Mesenchymal stem cell (in vitro differentiated cells and primary cell): ENCODE results near the gene ATP9A.

Source experiments
- DNase-seq: peaks from one replicate; pipeline ENCODE4 v3.0.0-alpha.2; 2013
- H2AFZ ChIP-seq: one replicate; pipeline ENCODE4 v1.6.1; 2013; ENCODE audit warnings: low read depth, mild to moderate bottlenecking, control low read depth, inconsistent platforms, low read length, moderate library complexity
- H2AK5ac ChIP-seq: 2 replicates; pipeline ENCODE4 v1.6.1; 2013; ENCODE audit warnings: low read length, moderate library complexity, mild to moderate bottlenecking, inconsistent platforms; ENCODE audit not compliant: severe bottlenecking
- H2BK120ac ChIP-seq: one replicate; pipeline ENCODE4 v1.6.1; 2013; ENCODE audit warnings: low read depth, mild to moderate bottlenecking, inconsistent platforms, low read length, moderate library complexity
- H2BK12ac ChIP-seq, 2 experiments: one replicate each; pipeline ENCODE4 v1.6.1; 2013; ENCODE audit warnings: inconsistent platforms in 2 of 2, low read length in 2 of 2, mild to moderate bottlenecking in 2 of 2, moderate library complexity in 2 of 2, control low read depth in 1 of 2
- H2BK15ac ChIP-seq: one replicate; pipeline ENCODE4 v1.6.1; 2013; ENCODE audit warnings: mild to moderate bottlenecking, low read depth, inconsistent platforms; ENCODE audit not compliant: poor library complexity, severe bottlenecking
- H2BK5ac ChIP-seq: 2 replicates; pipeline ENCODE4 v1.6.1; 2013; ENCODE audit warnings: low read depth, mild to moderate bottlenecking, low read length, control low read depth, inconsistent platforms; ENCODE audit not compliant: poor library complexity, severe bottlenecking
- H3K14ac ChIP-seq, 2 experiments: one replicate each; pipeline ENCODE4 v1.6.1; 2013; ENCODE audit warnings: inconsistent platforms in 2 of 2, low read length in 2 of 2, control low read depth in 1 of 2, mild to moderate bottlenecking in 1 of 2, moderate library complexity in 1 of 2
- H3K18ac ChIP-seq, 2 experiments: one replicate each; pipeline ENCODE4 v1.6.1; 2013; ENCODE audit warnings: inconsistent platforms in 2 of 2, low read length in 2 of 2, control low read depth in 1 of 2, low read depth in 1 of 2, mild to moderate bottlenecking in 1 of 2
- H3K23ac ChIP-seq, 2 experiments: one replicate each; pipeline ENCODE4 v1.6.1; 2013; ENCODE audit warnings: inconsistent platforms in 2 of 2, low read length in 2 of 2, mild to moderate bottlenecking in 2 of 2, moderate library complexity in 2 of 2, control low read depth in 1 of 2
- H3K27ac ChIP-seq: 2 replicates; pipeline ENCODE4 v1.5.1; 2013; ENCODE audit warnings: mild to moderate bottlenecking, moderate library complexity, low read length, control low read depth, inconsistent platforms; ENCODE audit not compliant: poor library complexity, severe bottlenecking
- H3K27me3 ChIP-seq, 2 experiments: 2 replicates each; pipeline versions ENCODE4 v1.6.1 to v1.7.0; 2013; ENCODE audit warnings: low read length in 2 of 2, mild to moderate bottlenecking in 2 of 2, moderate library complexity in 2 of 2, control low read depth in 1 of 2, inconsistent platforms in 1 of 2; ENCODE audit not compliant: control insufficient read depth in 1 of 2, insufficient read depth in 1 of 2
- H3K36me3 ChIP-seq, 2 experiments: 2 replicates each; pipeline versions ENCODE4 v1.6.1 to v1.7.0; 2013; ENCODE audit warnings: low read length in 2 of 2, control low read depth in 1 of 2, inconsistent platforms in 1 of 2, low read depth in 1 of 2, mild to moderate bottlenecking in 1 of 2; ENCODE audit not compliant: insufficient read depth in 2 of 2, control insufficient read depth in 1 of 2
- H3K4ac ChIP-seq, 2 experiments: one replicate each; pipeline ENCODE4 v1.6.1; 2013; ENCODE audit warnings: inconsistent platforms in 2 of 2, low read length in 2 of 2, mild to moderate bottlenecking in 2 of 2, moderate library complexity in 2 of 2, control low read depth in 1 of 2, low read depth in 1 of 2
- H3K4me1 ChIP-seq: 2 replicates; pipeline ENCODE4 v1.6.1; 2013; ENCODE audit warnings: low read depth, low read length, control low read depth; ENCODE audit not compliant: control insufficient read depth, insufficient read depth
- H3K4me2 ChIP-seq: 2 replicates; pipeline ENCODE4 v1.6.1; 2013; ENCODE audit warnings: low read length, mild to moderate bottlenecking, inconsistent platforms; ENCODE audit not compliant: poor library complexity, severe bottlenecking
- H3K4me3 ChIP-seq, 2 experiments: 2 replicates each; pipeline versions ENCODE4 v1.5.1 to v1.7.0; 2013; ENCODE audit warnings: low read length in 2 of 2, mild to moderate bottlenecking in 2 of 2, control low read depth in 1 of 2, low read depth in 1 of 2; ENCODE audit not compliant: insufficient read depth in 1 of 2
- H3K79me1 ChIP-seq: replicated peaks from 2 replicates; pipeline ENCODE4 v1.6.1; 2013; ENCODE audit warnings: mild to moderate bottlenecking, control low read depth, low read length, inconsistent platforms; ENCODE audit not compliant: poor library complexity, severe bottlenecking
- H3K9ac ChIP-seq: 2 replicates; pipeline ENCODE4 v1.7.0; 2013; ENCODE audit warnings: mild to moderate bottlenecking, low read length, moderate library complexity
- H3K9me3 ChIP-seq: 2 replicates; pipeline ENCODE4 v1.7.0; 2013; ENCODE audit warnings: mild to moderate bottlenecking, low read length; ENCODE audit not compliant: control insufficient read depth
- H4K8ac ChIP-seq: one replicate; pipeline ENCODE4 v1.6.1; 2013; ENCODE audit warnings: inconsistent platforms, mild to moderate bottlenecking, low read length, moderate library complexity
- H4K91ac ChIP-seq: one replicate; pipeline ENCODE4 v1.6.1; 2013; ENCODE audit warnings: mild to moderate bottlenecking, low read length, inconsistent platforms
- WGBS: methylation state at CpG from one replicate; pipeline ENCODE4 v1.1.7; 2013; ENCODE audit warnings: mixed read lengths; 5-methylcytosine and 5-hydroxymethylcytosine counted together

Gene ATP9A

DNA sequence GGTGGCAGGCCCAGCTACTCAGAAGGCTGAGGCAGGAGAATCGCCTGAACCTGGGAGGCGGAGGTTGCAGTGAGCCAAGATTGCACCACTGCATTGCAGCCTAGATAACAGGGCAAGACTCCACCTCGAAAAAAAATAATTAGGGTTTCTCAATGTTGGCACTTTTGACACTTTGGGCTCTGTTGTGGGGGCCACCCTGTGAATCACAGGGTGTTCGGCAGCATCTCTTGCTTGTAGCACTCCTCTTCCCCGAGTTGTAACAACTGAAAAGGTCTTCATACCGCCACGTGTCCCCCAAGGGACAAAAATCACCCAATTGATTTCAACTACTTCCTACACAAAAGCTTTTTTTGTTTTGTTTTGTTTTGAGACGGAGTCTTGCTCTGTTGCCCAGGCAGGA is 172.4 kb downstream of the ATP9A start:
- no peak for DNase-seq
- H3K4ac ChIP-seq = no peak overlapping the region
- H2AK5ac ChIP-seq = no peak overlapping the region
- H2BK5ac ChIP-seq = no peak overlapping the region
- WGBS = 84% methylated on average over 8 of the region's 8 CpGs
- H3K9ac ChIP-seq = no peak overlapping the region
- no peak overlapping the region for H4K91ac ChIP-seq
- H3K4me1 ChIP-seq = no peaks in the 10 kb centered on the region
- peaks cover 14 to 36% of the 10 kb centered on the region in 2 experiments for H3K36me3 ChIP-seq
- H4K8ac ChIP-seq = no peak overlapping the region
- H2BK12ac ChIP-seq = no peak overlapping the region
- H3K18ac ChIP-seq = no peak overlapping the region
- H3K27ac ChIP-seq = no peak overlapping the region
- H3K4me3 ChIP-seq = no peak overlapping the region
- no peaks in the 10 kb centered on the region for H3K79me1 ChIP-seq
- H2BK120ac ChIP-seq = no peak overlapping the region
- H2BK15ac ChIP-seq = no peak overlapping the region
- H3K14ac ChIP-seq = no peak overlapping the region
- H3K27me3 ChIP-seq = no peaks in the 10 kb centered on the region
- no peaks in the 10 kb centered on the region for H3K9me3 ChIP-seq
- no peak overlapping the region for H2AFZ ChIP-seq
- no peak overlapping the region for H3K23ac ChIP-seq
- no peak overlapping the region for H3K4me2 ChIP-seq

DNA sequence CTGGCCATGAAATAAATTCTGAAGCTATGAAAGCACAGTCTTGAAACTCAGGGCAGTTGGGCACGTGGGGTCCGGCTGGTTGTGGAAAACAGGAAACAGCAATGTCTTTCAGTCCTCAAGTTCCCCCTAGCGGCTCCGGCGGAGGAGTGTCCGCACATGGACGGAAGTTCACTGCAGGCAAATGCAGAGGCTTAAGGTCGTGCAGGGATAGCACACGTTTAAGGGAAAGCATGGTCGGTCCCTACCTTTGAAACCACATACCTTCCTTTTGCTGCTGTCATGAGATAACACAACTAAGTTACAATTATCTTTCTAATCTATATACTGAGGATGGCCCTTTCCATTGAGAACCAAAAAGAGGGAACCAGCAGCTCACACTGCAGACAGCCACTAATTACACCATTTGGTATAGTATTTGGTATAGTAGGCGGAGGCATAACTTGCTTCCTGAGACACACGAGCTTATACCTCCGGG is 173.1 kb downstream of the ATP9A start:
- no peaks in the 10 kb centered on the region for H3K9me3 ChIP-seq
- no peak overlapping the region for H2AFZ ChIP-seq
- H2BK5ac ChIP-seq = no peak overlapping the region
- no peak overlapping the region for H3K4ac ChIP-seq
- no peaks in the 10 kb centered on the region for H3K79me1 ChIP-seq
- no peak overlapping the region for H3K18ac ChIP-seq
- no peak overlapping the region for H2BK120ac ChIP-seq
- no peak overlapping the region for H4K8ac ChIP-seq
- H3K27ac ChIP-seq = no peak overlapping the region
- no peaks in the 10 kb centered on the region for H3K4me1 ChIP-seq
- H2BK15ac ChIP-seq = no peak overlapping the region
- no peak overlapping the region for H2BK12ac ChIP-seq
- H3K36me3 ChIP-seq = peaks cover 10 to 29% of the 10 kb centered on the region in 2 experiments
- no peaks in the 10 kb centered on the region for H3K27me3 ChIP-seq
- no peak overlapping the region for H3K14ac ChIP-seq
- no peak overlapping the region for H4K91ac ChIP-seq
- no peak overlapping the region for H3K4me2 ChIP-seq
- H2AK5ac ChIP-seq = no peak overlapping the region
- no peak overlapping the region for H3K4me3 ChIP-seq
- WGBS = 9% methylated on average over 10 of the region's 13 CpGs
- H3K9ac ChIP-seq = peak overlapping the region; percentile 75
- DNase-seq = peak; percentile 86
- H3K23ac ChIP-seq = no peak overlapping the region

DNA sequence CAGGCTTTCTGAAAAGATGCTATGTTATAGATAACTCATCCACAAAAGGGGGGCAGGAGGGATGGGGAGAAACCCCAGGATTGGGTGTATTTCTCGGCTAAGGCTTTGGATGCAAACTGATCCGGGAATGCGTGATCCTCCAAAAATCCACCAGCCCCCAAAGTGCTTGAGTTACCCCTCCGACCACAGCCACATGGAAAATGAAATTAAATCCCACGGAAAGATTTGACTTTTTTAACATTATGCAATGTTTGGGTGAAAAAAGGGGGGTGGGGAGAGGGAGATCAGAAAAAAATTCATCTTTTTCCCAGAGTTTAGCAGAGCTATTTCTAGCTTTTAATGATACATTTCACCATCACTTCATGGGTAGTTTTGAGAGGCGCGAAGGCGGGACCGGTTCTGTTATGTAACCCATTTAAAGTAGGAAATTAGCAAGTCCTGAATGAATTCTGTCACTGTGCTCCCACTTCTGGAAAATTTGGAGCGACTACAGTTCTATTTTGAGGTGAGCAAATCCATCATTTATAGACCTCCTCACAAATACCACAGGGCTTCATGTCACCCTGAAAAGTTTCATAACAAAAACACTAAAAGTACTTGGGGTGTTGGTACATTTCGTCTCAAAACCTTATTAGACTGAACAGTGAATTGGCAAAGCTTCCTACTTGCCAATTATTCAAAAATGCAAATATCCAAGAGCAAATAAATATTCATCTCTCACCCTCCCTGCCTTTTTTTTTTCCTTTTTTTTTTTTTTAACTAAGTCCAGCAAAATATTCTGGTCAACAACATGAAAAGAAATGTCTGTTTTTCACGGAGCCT is 173.7 kb downstream of the ATP9A start:
- Histone ChIP-seq H3K9me3 (no peaks in the 10 kb centered on the region), H3K27me3 (no peaks in the 10 kb centered on the region), H2AK5ac (no peak overlapping the region), H3K27ac (no peak overlapping the region), H2BK120ac (no peak overlapping the region), H3K4me3 (no peak overlapping the region), H3K36me3 (peaks cover 4 to 23% of the 10 kb centered on the region in 2 experiments), H3K4me1 (no peaks in the 10 kb centered on the region), H3K4me2 (no peak overlapping the region), H2BK5ac (no peak overlapping the region), H3K23ac (no peak overlapping the region), H3K14ac (no peak overlapping the region), H4K91ac (no peak overlapping the region), H4K8ac (no peak overlapping the region), H2BK12ac (no peak overlapping the region), H3K4ac (no peak overlapping the region), H2BK15ac (no peak overlapping the region), H3K79me1 (no peaks in the 10 kb centered on the region), H3K18ac (no peak overlapping the region), H2AFZ (no peak overlapping the region), H3K9ac (peak overlapping the region; percentile 75)
- 76% methylated on average over 11 of the region's 12 CpGs for WGBS
- DNase-seq = no peak

DNA sequence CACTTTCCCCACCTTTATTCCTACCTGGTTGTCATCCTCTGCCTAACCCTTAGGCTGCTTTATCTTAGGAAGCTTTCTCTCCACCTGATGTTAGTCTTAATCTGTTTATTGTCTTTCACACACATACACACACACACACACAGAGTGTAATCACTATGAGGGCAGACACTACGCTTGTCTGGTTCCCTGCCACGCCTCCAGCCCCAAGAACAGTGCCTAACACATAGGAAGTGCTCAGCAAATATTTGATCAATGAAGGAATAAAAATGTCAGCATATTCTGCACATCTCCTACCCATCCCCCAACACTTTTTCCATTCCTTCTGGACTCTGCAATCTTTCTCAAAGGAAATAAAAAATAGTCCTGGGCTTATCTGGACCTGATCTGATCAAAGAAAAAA is 174.6 kb downstream of the ATP9A start:
- DNase-seq = no peak
- H3K27ac ChIP-seq = no peak overlapping the region
- H3K18ac ChIP-seq = no peak overlapping the region
- no peak overlapping the region for H2BK5ac ChIP-seq
- no peak overlapping the region for H2BK120ac ChIP-seq
- no peak overlapping the region for H3K14ac ChIP-seq
- no peaks in the 10 kb centered on the region for H3K4me1 ChIP-seq
- H2BK12ac ChIP-seq = no peak overlapping the region
- no peak overlapping the region for H3K4me3 ChIP-seq
- no peak overlapping the region for H2AFZ ChIP-seq
- WGBS = 93% methylated on average over 2 of the region's 2 CpGs
- no peaks in the 10 kb centered on the region for H3K9me3 ChIP-seq
- no peak overlapping the region for H3K4ac ChIP-seq
- no peak overlapping the region for H2BK15ac ChIP-seq
- H4K91ac ChIP-seq = no peak overlapping the region
- no peaks in the 10 kb centered on the region for H3K79me1 ChIP-seq
- peaks cover 2 to 14% of the 10 kb centered on the region in 2 experiments for H3K36me3 ChIP-seq
- H3K4me2 ChIP-seq = no peak overlapping the region
- no peak overlapping the region for H2AK5ac ChIP-seq
- H3K27me3 ChIP-seq = no peaks in the 10 kb centered on the region
- no peak overlapping the region for H3K9ac ChIP-seq
- no peak overlapping the region for H3K23ac ChIP-seq
- H4K8ac ChIP-seq = no peak overlapping the region
